HepG2 (cell line): ENCODE data around the gene ARF4. TPM values are rescaled to one million over a fixed set of nuclear protein-coding genes. Genes with fewer than 3 reads are reported as not detected.

Experiments used
- ATF3 ChIP-seq: sonication (generic); formaldehyde crosslinking; IDR thresholded peaks from 2 replicates; pipeline ENCODE4 v1.4.0; 2020; ENCODE audit warnings: missing genetic modification reagents
- ETV5 ChIP-seq: IDR thresholded peaks from 2 replicates; pipeline ENCODE4 v1.6.1; 2018; ENCODE audit warnings: missing biosample characterization, missing genetic modification reagents, inconsistent platforms, borderline replicate concordance
- FOXJ3 ChIP-seq: sonication (generic); formaldehyde crosslinking; IDR thresholded peaks from 2 replicates; pipeline ENCODE4 v1.4.0; 2020; ENCODE audit warnings: missing genetic modification reagents, mild to moderate bottlenecking, borderline replicate concordance
- HNF1B ChIP-seq: sonication (generic); formaldehyde crosslinking; IDR thresholded peaks from 2 replicates; pipeline ENCODE4 v1.5.1; 2020; ENCODE audit warnings: mild to moderate bottlenecking, moderate library complexity, missing genetic modification reagents
- HNRNPLL ChIP-seq: fragments of 200-400 bp; formaldehyde crosslinking; IDR thresholded peaks from 2 replicates; pipeline ENCODE4 v1.6.1; 2017; ENCODE audit warnings: mild to moderate bottlenecking, low read depth, low read length; ENCODE audit not compliant: poor library complexity, severe bottlenecking
- HOXA3 ChIP-seq: sonication (generic); formaldehyde crosslinking; IDR thresholded peaks from 2 replicates; pipeline ENCODE4 v1.5.0; 2020; ENCODE audit warnings: missing genetic modification reagents
- KLF12 ChIP-seq: sonication (generic); formaldehyde crosslinking; IDR thresholded peaks from 2 replicates; pipeline ENCODE4 v1.4.0; 2020; ENCODE audit warnings: missing genetic modification reagents, borderline replicate concordance
- MYC ChIP-seq: sonication (generic); formaldehyde crosslinking; IDR thresholded peaks from 2 replicates; pipeline ENCODE4 v1.9.0; 2021; ENCODE audit warnings: missing genetic modification reagents, borderline replicate concordance
- NFRKB ChIP-seq: fragments of 450-650 bp; IDR thresholded peaks from 2 replicates; pipeline ENCODE4 v1.6.1; 2017
- SP5 ChIP-seq: IDR thresholded peaks from 2 replicates; pipeline ENCODE4 v1.6.1; 2016; ENCODE audit warnings: low read depth, borderline replicate concordance
- TCF7 ChIP-seq: sonication (generic); IDR thresholded peaks from 2 replicates; pipeline ENCODE4 v1.6.1; 2016; ENCODE audit warnings: antibody characterized with exemption, low read depth
- XBP1 ChIP-seq: sonication (generic); formaldehyde crosslinking; IDR thresholded peaks from 2 replicates; pipeline ENCODE4 v1.5.0; 2020; ENCODE audit warnings: missing genetic modification reagents
- YEATS2 ChIP-seq: sonication (generic); formaldehyde crosslinking; IDR thresholded peaks from 2 replicates; pipeline ENCODE4 v1.4.0; 2020; ENCODE audit warnings: missing genetic modification reagents, borderline replicate concordance
- ZFX ChIP-seq: sonication (generic); formaldehyde crosslinking; IDR thresholded peaks from 2 replicates; pipeline ENCODE4 v1.4.0; 2020; ENCODE audit warnings: mild to moderate bottlenecking, low read depth, missing genetic modification reagents, moderate library complexity
- ZNF136 ChIP-seq: sonication (generic); formaldehyde crosslinking; IDR thresholded peaks from 2 replicates; pipeline ENCODE4 v1.8.1; 2022; ENCODE audit warnings: low read depth, mild to moderate bottlenecking, moderate library complexity, missing genetic modification reagents
- ZNF276 ChIP-seq: sonication (generic); formaldehyde crosslinking; IDR thresholded peaks from 2 replicates; pipeline ENCODE4 v1.4.0; 2020; ENCODE audit warnings: mild to moderate bottlenecking, low read depth, missing genetic modification reagents
- ZNF354B ChIP-seq: sonication (generic); formaldehyde crosslinking; IDR thresholded peaks from 2 replicates; pipeline ENCODE4 v1.8.0; 2022; ENCODE audit warnings: mild to moderate bottlenecking, missing genetic modification reagents
- ZNF367 ChIP-seq: sonication (generic); formaldehyde crosslinking; IDR thresholded peaks from 2 replicates; pipeline ENCODE4 v1.4.0; 2020; ENCODE audit warnings: missing genetic modification reagents, borderline replicate concordance
- ZNF562 ChIP-seq: sonication (generic); formaldehyde crosslinking; IDR thresholded peaks from 2 replicates; pipeline ENCODE4 v1.8.0; 2022; ENCODE audit warnings: missing genetic modification reagents, borderline replicate concordance
- ZNF563 ChIP-seq: sonication (generic); formaldehyde crosslinking; IDR thresholded peaks from 2 replicates; pipeline ENCODE4 v1.8.0; 2022; ENCODE audit warnings: mild to moderate bottlenecking, moderate library complexity, missing genetic modification reagents
- ZNF614 ChIP-seq: IDR thresholded peaks from 2 replicates; pipeline ENCODE4 v1.6.1; 2018; ENCODE audit warnings: missing biosample characterization, missing genetic modification reagents, inconsistent platforms, borderline replicate concordance
- ZNF615 ChIP-seq: sonication (generic); formaldehyde crosslinking; IDR thresholded peaks from 2 replicates; pipeline ENCODE4 v1.5.0; 2020; ENCODE audit warnings: mild to moderate bottlenecking, missing genetic modification reagents, borderline replicate concordance
- ZNF724P ChIP-seq: sonication (generic); formaldehyde crosslinking; IDR thresholded peaks from 2 replicates; pipeline ENCODE4 v1.8.0; 2022; ENCODE audit warnings: missing genetic modification reagents, borderline replicate concordance
- ZSCAN22 ChIP-seq: sonication (generic); formaldehyde crosslinking; IDR thresholded peaks from 2 replicates; pipeline ENCODE4 v1.4.0; 2020; ENCODE audit warnings: mild to moderate bottlenecking, missing genetic modification reagents
- polyA plus RNA-seq, 8 experiments: library from polyadenylated mRNA; depleted of rRNA in 3 of 8; stranded (reverse) in 7 of 8; unstranded in 1 of 8; fragments of >200 nt; fragmentation: Illumina TruSeq in 4 of 8; extraction: Trizol in 4 of 8; gene quantifications; 2 replicates each; pipeline versions ENCODE4 v1.2.1 to v1.2.3, GENCODE V29; 2011 to 2016; ENCODE audit warnings: low read depth in 4 of 8, missing spikeins in 1 of 8, mixed read lengths in 1 of 8; ENCODE audit not compliant: insufficient read depth in 1 of 8
- total RNA-seq, 5 experiments: library from RNA; depleted of rRNA; stranded (reverse); fragments of >200 nt; fragmentation: Illumina TruSeq; extraction: Trizol; gene quantifications; 2 replicates each; pipeline ENCODE4 v1.2.3, GENCODE V29; 2016; ENCODE audit warnings: low read depth in 1 of 5
- TF ChIP-seq, protein P1 (sequence below): sonication (generic); formaldehyde crosslinking; IDR thresholded peaks from 2 replicates; pipeline ENCODE4 v1.5.0; 2020; ENCODE audit warnings: mild to moderate bottlenecking, missing genetic modification reagents

The ARF4 gene
- total and polyA plus RNA-seq, 2 of the 13 experiments (the other 11 are each of a cell fraction or from before 2014, with no cell fraction given), result 184 to 250 TPM

GRCh38 chr3:57555738-57556458 is 41.2 kb downstream of the ARF4 start, which contains the start of gene PDE12 (continued):
- TF ChIP-seq MYC (CRISPR knock-in tag) (peak; percentile 96), ETV5 (CRISPR knock-in tag) (peak; percentile 95), ZNF276 (CRISPR knock-in tag) (peak; percentile 68; the same call in 1 of the 2 replicates), ZNF354B (CRISPR knock-in tag) (peak; percentile 81; the same call in 1 of the 2 replicates), ZFX (peak; percentile 99), HNRNPLL (peak; percentile 40), ATF3 (peak; percentile 6; the same call in 1 of the 2 replicates), SP5 (CRISPR knock-in tag) (0 out of 2 replicates have a peak, but pooled peaks have one; percentile 11), HOXA3 (CRISPR knock-in tag) (peak; percentile 66; the same call in 1 of the 2 replicates), HNF1B (peak; percentile 91), ZNF563 (CRISPR knock-in tag) (peak; percentile 87), ZNF367 (CRISPR knock-in tag) (no peak), ZNF614 (CRISPR knock-in tag) (peak; percentile 85; the same call in 1 of the 2 replicates), YEATS2 (CRISPR knock-in tag) (peak; percentile 97), ZNF724P (CRISPR knock-in tag) (peak; percentile 79; the same call in 1 of the 2 replicates), KLF12 (CRISPR knock-in tag) (no peak), TCF7 (no peak), NFRKB (no peak), FOXJ3 (0 out of 2 replicates have a peak, but pooled peaks have one; percentile 62), ZNF615 (no peak; the same call in 1 of the 2 replicates), ZNF136 (CRISPR knock-in tag) (no peak), ZNF562 (CRISPR knock-in tag) (no peak), XBP1 (CRISPR knock-in tag) (peak; percentile 75; the same call in 1 of the 2 replicates), ZSCAN22 (CRISPR knock-in tag) (peak; percentile 59; the same call in 1 of the 2 replicates)
- TF ChIP-seq, protein P1, sequence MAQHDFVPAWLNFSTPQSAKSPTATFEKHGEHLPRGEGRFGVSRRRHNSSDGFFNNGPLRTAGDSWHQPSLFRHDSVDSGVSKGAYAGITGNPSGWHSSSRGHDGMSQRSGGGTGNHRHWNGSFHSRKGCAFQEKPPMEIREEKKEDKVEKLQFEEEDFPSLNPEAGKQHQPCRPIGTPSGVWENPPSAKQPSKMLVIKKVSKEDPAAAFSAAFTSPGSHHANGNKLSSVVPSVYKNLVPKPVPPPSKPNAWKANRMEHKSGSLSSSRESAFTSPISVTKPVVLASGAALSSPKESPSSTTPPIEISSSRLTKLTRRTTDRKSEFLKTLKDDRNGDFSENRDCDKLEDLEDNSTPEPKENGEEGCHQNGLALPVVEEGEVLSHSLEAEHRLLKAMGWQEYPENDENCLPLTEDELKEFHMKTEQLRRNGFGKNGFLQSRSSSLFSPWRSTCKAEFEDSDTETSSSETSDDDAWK, result no peak
